ENCODE data around the gene TIAM1.

Gene TIAM1

DNA sequence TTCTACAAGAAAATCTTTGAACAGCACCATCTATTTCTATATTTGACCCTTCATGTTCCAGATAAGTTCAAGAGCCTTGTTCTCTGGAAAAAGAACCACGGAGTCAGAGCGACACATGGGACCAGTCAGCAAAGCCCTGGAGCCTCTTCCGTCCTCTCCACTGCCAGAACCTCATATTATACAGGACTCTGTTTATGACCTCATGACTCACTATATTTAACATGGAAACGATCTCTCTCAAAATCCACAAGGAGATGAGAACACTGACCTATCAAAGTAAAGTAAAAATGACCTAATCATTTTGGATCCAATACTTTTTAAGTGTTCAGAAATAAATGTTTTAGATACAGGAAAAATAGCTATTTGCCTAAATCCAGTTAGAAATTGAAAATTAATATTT, 181.2 kb downstream of the TIAM1 start:
- no peak for DNase-seq

GRCh38 chr21:31162079-31162699, 181.9 kb downstream of the TIAM1 start:
- no peak for DNase-seq

- DNase-seq = peak; percentile 38
Measured at GRCh38 chr21:31161157-31161556, 182.9 kb downstream of the TIAM1 start.

DNA sequence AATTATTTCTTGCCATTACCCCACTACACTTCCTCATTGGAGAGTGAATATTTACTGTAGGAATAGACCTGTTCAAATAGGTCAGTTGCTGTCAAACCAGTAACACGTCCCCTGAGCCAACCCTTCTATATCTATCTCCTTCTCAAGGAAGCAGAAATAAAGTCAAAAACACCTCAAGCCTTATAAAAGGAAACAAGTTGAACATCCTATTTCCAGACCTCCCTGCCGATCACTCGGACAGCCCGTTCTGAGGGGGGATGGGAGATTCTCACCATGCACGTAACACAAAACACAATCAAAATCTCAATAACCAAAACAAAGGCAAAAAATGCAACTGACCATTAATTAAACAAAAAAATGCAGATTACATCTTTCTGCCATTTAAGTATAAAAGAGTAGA, 184.3 kb downstream of the TIAM1 start:
- no peak for DNase-seq

GRCh38 chr21:31158789-31159581, 185.1 kb downstream of the TIAM1 start:
- DNase-seq = no peak

GRCh38 chr21:31157756-31158155, 186.3 kb downstream of the TIAM1 start:
- no peak for DNase-seq

DNA sequence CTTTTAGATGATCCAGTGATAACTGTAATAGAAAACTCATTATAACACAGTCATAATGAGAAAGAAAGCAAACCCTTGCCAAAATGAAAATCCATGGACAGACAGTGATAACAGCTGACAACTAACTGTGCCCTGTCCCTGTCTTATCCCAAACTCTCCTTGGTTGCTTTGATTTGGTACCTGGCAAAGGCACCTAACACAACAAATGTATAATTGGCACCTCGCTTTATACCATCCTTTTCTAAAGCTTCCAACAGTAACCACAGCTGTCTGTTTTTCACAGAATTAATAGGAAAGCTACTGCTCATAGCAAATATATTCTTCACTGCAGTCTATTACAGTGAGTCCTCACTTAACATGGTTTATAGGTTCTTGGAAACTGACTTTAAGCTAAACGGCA, 187.4 kb downstream of the TIAM1 start:
- no peak for DNase-seq

DNA sequence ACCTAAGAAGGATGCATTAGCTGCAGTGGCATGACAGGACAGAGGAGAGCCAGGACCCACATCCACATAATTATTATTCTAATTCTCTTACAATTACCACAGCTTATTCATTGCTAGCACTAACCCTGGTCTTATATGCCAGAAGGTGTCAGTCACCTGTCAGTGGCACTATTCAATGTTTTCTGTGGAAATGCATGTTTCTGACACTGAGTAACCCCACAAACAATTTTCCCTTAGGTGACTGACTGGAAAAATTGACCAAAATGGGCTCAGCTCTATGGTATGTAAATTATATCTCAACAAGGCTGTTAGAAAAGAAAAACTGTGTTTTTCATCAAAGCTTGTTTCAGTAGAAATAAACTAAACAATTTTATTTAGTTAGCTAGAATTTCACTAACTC, 187.9 kb downstream of the TIAM1 start:
- no peak for DNase-seq

- no peak for DNase-seq
Measured at GRCh38 chr21:31151156-31152045, 192.7 kb downstream of the TIAM1 start.

DNA sequence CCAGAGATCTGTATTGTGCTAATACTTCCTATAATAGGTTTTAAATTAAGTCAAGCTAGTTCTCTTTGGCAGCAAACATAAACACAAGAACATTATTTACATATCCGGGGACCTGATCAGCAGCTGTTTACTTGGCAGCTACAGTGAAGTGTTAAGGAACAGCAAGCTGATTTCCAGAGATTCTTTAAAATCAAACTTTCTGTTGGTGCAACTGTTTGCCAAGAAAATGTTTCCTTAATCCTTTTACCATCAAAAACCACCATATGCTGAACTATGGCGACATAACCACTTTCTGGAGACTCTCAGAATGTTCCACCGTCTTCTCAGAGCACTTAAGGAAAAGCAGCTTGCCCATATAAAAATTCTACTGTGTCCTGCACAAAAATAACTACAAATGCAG, 198.8 kb downstream of the TIAM1 start:
- no peak for DNase-seq

- DNase-seq = no peak
Measured at GRCh38 chr21:31143036-31143435, 201.0 kb downstream of the TIAM1 start.

DNA sequence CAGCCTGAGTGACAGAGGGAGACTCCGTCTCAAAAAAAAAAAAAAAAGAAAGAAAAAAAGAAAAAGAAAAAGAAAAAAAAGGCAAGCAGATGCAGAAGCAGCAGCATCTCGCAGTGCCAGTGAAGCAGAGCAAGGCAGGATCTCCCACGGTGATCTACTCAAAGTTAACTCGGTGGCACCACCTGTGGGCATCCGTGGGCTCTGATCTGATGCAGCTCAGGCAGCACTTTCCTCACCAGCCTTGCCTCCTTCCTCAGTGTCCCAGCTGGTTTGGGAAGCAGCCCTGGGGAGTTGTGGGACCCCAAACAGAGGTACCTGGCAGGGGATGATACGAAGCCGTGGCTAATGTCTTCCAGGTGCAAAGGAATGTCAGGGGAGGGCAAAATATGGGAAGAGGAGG, 201.5 kb downstream of the TIAM1 start:
- no peak for DNase-seq

- no peak for DNase-seq
Measured at GRCh38 chr21:31141389-31142000, 202.6 kb downstream of the TIAM1 start.

DNA sequence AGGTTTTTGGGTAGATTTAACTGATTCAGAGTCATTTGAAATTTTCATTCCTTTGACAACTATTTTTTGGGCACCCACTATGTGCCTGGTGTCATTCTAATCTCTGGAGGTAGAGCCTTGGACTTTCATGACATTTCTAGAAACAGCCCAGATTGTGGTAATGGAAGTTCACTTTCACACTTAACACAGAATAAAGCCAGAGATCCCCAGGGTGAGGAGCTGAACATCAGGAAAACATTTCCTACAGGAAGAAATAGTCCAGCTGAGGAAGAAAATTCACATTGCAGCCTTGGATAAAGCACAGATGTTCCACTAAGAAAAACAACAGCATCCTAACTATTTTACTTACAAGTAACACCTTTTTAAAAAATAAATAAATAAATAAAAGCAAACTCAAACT, 203.4 kb downstream of the TIAM1 start:
- no peak for DNase-seq

DNA sequence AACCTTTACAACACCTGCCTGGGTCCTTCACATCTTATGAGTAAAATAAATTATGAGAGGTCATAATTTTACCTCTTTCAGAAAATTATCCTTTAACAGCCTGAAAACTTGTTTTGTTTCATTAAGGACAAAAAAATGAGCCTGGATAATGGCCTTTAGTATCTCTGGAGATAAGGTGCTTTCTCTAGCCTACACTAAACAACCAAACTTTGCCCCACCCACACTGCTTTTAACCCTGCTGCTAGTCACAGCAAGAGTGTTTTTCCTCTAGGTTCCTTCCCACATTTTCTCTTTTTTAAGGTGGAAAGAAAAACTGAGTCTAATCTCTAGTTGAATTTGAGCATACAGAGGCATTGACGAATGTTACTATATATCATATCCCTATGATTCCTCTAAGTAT, 204.0 kb downstream of the TIAM1 start:
- DNase-seq = no peak

GRCh38 chr21:31137960-31138359, 206.1 kb downstream of the TIAM1 start:
- no peak for DNase-seq

DNA sequence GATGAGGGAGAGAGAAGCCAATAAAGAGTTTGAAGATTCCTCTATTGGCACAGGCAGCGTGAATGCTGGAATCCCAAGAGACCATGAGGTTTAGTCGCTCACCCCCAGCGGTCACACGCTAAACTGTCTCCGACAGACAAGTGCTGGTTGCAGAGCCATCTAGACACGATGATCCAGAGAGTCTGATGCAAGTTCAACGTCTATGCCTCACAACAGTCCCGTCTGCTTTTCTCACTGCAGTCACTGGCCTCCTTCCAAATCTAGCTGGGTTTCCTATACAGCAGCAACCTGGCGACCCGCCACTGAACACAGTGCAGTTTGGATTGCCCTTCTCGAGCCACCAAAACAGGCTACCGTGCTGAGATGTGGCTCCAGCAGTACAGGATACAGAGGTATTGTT, 207.2 kb downstream of the TIAM1 start:
- no peak for DNase-seq

- no peak for DNase-seq
Measured at GRCh38 chr21:31135531-31136184, 208.4 kb downstream of the TIAM1 start.

DNA sequence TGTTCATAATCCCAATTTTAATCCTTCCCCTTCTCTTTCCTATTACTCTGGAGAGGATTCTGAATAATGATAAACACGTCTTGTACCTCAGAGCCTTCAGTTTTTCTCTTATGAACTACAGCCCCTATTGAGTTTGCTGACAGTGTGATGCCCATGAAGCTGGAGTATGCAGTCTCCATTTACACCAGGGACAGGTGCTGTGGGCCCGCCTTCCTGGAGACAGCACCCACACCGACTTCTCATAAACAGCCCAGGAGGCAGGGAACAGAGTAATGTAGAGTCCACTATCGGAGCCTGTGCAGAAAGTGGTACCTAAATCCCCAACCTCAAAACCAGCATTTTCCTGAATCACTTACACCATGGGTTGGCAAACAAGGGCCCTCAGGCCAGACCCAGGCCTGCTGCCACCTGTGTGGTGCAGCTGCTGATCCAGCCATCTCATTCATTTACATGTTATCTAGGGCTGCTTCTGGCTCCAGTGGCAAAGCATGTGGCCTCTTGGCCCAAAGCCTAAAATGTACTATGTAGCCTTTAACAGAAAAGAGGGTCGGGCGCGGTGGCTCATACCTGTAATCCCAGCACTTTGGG, 210.7 kb downstream of the TIAM1 start:
- peak; percentile 38 for DNase-seq

DNA sequence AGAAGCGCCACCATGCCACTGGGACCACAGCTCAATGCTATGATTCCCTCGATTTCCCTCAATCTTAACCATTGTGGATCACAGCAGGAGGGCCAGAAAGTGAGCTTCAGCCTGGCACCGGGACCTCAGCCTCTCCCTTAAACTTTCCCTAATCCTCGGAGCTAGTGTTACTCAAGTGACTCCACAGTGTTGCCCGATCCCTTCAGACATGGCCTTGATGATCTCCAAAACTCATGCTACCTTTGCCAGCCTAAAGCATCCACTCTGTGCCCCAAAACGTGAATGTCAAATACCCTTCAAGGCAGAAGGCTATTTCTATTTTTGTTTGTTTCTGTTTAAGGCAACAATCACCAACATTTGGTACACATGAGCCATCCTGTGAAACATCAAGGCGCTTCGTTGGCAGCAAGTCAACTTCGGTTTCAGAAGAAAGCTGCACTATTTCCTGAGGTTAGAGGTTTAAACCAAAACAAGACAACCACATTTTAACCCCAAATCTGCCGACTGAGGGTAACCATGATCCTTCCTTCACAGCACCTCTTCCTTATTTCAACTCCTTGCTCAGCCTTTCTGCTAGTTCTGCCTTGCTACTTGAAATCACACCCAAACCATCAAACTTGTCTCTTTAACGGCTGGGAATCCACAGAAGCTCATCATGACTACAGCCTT, 211.4 kb downstream of the TIAM1 start:
- peak; percentile 92 for DNase-seq

DNA sequence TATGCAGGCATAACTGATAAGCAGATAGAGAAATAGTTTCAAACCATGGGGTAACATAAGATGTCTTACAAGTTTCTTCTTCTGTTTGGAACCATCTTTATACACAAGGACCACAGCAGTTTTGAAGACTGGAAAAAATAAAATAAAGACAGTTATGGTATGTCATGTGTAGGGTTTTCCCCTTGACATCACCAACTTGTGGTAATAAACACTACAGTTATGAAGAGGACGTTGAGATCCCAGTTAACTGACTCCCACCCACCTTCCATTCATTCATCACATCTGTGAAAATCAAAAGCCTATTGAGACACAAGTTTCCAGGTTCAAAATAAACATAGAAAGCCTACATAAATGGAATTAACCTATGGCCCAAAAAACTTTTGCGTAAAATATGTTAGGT, 213.2 kb downstream of the TIAM1 start:
- peak; percentile 72 for DNase-seq

DNA sequence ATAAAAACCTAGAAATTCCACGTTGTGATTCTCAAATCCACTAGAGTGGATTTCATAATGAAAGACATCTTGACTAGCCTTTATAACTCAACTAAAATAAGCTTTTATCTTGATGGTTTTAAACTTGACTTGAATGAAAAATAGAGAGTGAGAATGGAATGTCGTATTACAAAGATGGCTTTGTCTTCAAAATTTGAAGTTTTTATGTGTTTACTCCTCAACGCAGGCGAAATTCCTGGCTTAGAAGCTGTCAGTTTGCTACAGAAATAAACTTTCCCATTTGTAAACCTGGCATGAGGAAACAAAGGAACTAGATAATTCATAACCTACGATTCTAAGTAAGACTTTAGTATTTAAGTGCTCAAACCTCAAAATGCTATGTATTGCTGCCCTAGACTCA, 215.8 kb downstream of the TIAM1 start:
- no peak for DNase-seq

All from activated CD4-positive, alpha-beta T cell treated with anti-CD3 and anti-CD28 coated beads, Interleukin-10, Interleukin-2, amounts not matched to agents 100 ng/mL and 50 ng/mL, durations not matched to agents 16 hours and 8 hours (primary cell).